UCSD-AML1 (cell line): ENCODE measurements around the gene PBX3.

Experiments used
- DNase-seq: peaks from one replicate; lab custom pipeline; 2025; ENCODE audit not compliant: unreplicated experiment; lab: John Stamatoyannopoulos, UW

The PBX3 gene

DNA sequence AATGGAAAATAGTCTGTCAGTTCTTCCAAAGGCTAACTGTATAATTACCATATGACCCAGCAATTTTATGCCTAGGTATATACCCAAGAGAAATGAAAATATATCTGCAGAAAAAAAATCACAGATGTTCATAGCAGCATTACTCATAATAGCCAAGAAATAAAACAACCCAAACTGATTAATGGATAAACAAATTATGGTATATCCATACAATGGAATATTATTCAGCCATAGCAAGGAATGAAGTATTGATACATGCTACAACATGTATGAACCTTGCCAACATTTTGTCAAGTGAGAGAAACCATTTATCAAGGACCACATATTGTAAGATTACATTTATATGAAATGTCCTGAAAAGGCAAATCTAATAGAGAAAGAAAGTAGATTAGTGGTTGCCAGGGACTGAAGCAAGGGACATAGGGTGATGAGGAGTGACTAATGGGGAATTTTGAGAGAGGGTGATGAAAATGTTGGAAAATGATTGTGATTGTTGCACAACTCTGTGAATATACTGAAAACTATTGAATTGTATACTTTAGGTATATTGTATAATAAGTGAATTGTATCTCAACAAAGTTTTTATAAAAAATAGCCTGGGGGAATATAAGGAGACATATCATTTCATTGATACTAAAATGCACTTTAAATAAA is 114.4 kb downstream of the PBX3 start:
- DNase-seq, result no peak

- DNase-seq, result no peak
These were observed 116.8 kb downstream of the PBX3 start for GRCh38 chr9:125863923-125864322.

GRCh38 chr9:125867751-125868415 is 120.7 kb downstream of the PBX3 start:
- DNase-seq, result no peak

- no peak for DNase-seq
These were observed 131.0 kb downstream of the PBX3 start for GRCh38 chr9:125878164-125878631.

DNA sequence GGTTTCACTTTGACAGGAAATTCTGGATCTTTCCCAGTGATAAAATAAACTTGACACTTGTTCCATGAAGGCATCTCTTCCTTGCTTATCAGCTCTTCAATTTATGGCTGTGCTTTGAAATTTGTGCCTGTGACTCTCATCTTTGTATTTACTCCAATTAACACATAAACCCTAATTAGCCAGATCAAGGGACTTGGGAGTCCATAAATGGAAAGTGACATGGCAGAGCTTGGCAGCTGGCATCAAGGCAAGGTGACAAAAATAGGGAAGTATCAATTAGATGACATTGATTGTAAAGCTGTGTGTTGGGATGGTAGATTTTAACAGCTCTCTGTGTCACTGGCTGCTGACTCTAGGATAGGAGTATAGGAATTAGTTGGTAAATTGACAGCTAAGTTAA is 133.9 kb downstream of the PBX3 start:
- DNase-seq, result no peak

GRCh38 chr9:125883565-125884217 is 136.5 kb downstream of the PBX3 start:
- DNase-seq, result no peak

DNA sequence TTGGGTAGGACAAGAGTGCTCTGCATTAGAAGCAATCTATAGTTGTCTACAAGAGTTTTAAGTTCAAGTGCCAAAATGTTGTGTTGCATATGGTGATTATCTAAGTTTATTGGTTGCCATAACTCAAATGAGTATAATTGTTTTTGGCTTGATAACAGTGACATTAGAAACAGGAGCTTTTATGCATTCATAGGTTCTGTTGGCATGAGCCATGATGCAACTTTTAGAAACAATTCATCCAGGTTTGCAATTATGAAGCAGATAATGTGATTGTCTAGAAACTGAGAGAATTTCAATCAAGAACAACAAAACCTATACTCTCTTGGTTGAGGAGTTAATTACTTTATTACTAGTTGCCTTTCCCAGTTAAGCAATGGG is 137.0 kb downstream of the PBX3 start:
- no peak for DNase-seq

DNA sequence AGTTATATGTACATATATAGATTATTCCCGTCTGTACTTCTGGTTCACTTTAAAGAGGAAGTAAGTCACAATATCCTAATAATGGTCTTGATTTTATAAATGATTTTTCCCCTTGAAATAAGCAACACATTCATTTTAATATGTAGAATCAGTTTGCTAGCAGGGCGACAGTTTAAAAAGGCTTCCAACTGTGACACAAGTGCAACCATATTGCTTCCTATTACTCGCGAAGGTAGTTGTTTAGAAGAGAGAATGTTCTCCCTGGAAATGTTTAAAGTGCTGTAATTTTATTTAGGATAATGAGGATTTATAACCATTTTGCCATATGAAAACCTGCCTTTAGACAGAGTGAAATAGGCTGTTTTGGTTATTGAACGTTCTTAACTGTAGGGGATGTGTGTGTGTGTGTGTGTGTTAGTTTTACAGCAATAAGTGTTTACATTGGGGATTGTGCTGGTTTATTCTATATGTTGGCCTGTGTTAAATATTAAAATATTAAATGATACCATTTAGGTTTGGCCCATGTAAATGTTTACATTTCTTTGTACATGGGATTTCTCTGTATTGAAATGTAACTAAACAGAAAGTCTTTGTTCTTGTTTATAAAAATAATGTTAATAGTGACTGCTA is 138.3 kb downstream of the PBX3 start:
- no peak for DNase-seq

DNA sequence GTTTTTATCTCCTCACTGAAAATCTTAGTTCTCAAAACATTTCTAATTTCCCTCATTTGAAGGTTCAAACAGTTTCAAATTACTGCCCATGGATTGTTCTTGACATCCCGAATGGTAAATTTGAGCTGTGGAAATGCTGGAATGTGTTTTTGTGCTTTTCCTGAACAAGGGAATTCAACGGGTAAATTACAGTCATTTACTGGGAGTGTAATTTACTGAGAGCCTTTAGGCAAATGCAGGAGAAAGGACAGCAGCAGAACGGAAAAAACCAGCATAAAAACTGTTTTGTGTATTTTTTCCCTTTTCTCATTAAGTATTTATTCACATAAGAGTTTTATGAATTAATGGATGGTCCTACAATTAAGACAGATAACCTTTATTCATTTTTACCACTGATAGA is 139.2 kb downstream of the PBX3 start:
- no peak for DNase-seq

DNA sequence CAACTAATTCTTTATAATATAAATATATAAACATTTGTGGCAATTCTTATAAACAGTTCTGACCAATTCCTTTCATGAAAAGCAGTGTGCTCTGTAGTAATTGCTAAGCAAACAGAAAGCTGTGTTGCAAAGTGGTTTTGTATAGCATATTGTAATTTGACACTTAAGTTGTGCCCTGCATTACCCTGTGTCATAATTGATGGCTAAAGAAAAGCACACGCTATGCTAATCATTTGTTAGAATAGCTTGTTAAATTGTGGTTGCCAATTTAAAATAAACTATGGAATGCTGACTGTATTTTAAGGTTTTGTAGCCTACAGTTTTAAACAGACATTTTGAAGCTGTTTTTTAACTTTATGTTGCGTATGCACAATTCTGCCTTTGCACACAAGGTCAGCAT is 140.0 kb downstream of the PBX3 start:
- DNase-seq, result no peak

- no peak for DNase-seq
These were observed 141.0 kb downstream of the PBX3 start for GRCh38 chr9:125888211-125888610.

DNA sequence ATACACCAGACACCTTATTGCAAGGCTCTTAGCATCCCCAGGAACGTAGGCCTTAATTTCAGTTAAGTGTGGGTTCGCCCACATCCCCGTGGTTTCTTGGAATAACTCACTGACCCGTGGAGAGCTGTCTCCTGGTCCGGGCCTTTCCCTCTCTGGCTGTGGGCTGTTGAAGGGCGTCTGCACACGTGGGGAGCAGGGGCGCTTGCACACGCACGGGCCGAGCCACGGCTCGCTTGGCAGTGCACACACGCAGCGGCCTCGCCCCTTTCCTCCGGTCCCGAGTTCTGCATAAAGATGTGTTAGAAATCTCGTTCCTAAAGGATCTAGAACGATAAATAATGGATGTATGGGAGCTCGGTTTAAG is 141.9 kb downstream of the PBX3 start:
- DNase-seq, result peak; percentile 42

- DNase-seq, result peak; percentile 46
These were observed 142.6 kb downstream of the PBX3 start for GRCh38 chr9:125889476-125890419.

DNA sequence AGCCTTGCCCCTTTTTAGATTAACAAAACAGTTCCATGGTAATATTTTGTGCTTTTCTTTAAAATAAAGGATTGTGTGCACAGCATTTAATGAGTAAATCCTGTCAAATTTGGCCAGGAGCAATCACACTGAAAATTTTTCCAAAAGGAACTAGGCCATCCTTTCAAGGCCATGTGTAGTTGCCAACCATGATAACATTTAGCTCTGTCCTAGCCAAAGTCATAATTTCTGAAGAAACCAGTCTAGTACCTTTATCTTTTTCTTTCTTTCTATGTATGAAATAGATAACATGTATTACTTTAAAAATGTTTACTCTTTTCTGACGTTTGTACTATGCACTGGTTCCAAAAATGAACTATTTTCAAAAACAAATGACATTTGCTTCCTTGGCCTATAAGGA is 143.7 kb downstream of the PBX3 start:
- DNase-seq, result no peak

- no peak for DNase-seq
These were observed 146.1 kb downstream of the PBX3 start for GRCh38 chr9:125893277-125893676.

GRCh38 chr9:125894566-125894965 is 147.4 kb downstream of the PBX3 start:
- no peak for DNase-seq

GRCh38 chr9:125896404-125896803 is 149.2 kb downstream of the PBX3 start:
- DNase-seq, result no peak

DNA sequence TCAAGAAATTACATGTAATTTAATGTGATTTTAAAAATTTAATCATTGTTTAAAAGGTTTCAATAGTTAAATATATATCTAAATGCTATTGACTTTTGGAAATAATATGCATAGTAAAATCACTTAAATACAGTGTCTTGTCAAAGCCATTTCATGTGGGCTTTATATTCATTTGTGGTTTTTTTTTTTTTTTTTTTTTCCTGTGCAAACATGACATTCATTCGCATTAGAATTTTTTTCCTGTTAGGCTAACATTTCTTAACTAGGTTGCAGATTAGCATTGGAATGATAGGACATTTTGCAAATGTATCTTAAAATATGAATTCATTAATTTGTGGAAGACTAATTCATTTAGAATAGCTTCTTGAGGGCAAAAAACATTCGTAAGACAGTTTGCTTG is 149.8 kb downstream of the PBX3 start:
- DNase-seq, result no peak

DNA sequence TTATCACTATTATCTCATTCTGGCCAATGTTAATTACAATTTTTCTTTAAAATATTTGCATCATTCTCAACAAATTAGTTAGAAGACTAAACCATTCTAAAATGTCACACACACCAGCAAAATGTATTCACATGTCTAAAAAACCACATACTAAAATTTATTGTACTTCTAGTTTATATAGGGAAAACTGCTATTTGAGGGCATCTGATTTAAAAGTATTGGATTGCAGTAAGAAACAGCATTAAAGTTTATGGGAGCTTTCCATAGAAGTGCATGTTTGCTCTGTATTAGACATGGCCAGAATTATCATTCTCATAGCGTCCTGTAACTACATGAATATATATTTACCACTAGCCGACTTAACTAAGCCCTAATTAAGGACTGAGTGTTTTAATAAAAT is 150.3 kb downstream of the PBX3 start:
- no peak for DNase-seq

DNA sequence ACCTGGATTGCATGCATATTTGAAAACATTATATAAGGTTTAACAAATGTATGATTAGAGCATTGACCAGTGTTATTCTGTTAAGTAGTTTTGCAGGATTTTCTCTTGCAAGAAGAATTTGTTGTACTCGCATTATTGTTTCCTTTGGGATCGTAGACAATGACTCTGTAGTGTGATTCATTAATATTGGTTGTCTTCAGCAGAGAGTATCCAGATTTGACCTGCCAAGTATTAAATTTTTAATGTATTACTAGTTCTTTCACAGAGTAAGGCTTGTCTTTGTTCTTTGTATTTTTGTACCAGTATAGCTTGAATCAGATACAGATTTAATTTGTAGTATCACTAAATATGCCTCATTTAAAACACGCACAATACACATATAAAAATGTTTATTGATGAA is 155.0 kb downstream of the PBX3 start:
- DNase-seq, result no peak
